GM23248 (cell line): Measurements from ENCODE around the gene ZNF292. TPM values are rescaled to one million over a fixed set of nuclear protein-coding genes. Genes with fewer than 3 reads are reported as not detected.

Experiments used
- DNase-seq: peaks from one replicate; pipeline ENCODE4 v3.0.0-alpha.2; 2015
- H2AFZ ChIP-seq: fragments of 200-600 bp; sonication (generic); 2 replicates; pipeline ENCODE4 v1.6.1; 2016; ENCODE audit warnings: antibody characterized with exemption
- H3F3A ChIP-seq: fragments of 200-600 bp; sonication (generic); 2 replicates; pipeline ENCODE4 v1.6.1; 2016; ENCODE audit warnings: mild to moderate bottlenecking, antibody characterized with exemption, mixed run types; ENCODE audit not compliant: insufficient read depth
- H3K27ac ChIP-seq: fragments of 200-600 bp; sonication (generic); 2 replicates; pipeline ENCODE4 v1.5.1; 2016; ENCODE audit warnings: mild to moderate bottlenecking
- H3K27me3 ChIP-seq: fragments of 200-600 bp; sonication (generic); replicated peaks from 2 replicates; pipeline ENCODE4 v1.6.1; 2016; ENCODE audit warnings: mild to moderate bottlenecking; ENCODE audit not compliant: insufficient read depth
- H3K36me3 ChIP-seq: fragments of 200-600 bp; sonication (generic); 2 replicates; pipeline ENCODE4 v1.6.1; 2016; ENCODE audit warnings: low read depth, mild to moderate bottlenecking
- H3K4me1 ChIP-seq: fragments of 200-600 bp; sonication (generic); 2 replicates; pipeline ENCODE4 v1.6.1; 2016; ENCODE audit warnings: mild to moderate bottlenecking; ENCODE audit not compliant: insufficient read depth
- H3K4me2 ChIP-seq: fragments of 200-600 bp; sonication (generic); one replicate; pipeline ENCODE4 v1.6.1; 2016; ENCODE audit warnings: mild to moderate bottlenecking; ENCODE audit not compliant: unreplicated experiment
- H3K4me3 ChIP-seq: fragments of 200-600 bp; sonication (generic); 2 replicates; pipeline ENCODE4 v1.5.1; 2016; ENCODE audit warnings: mild to moderate bottlenecking
- H3K79me2 ChIP-seq: fragments of 200-600 bp; sonication (generic); 2 replicates; pipeline ENCODE4 v1.6.1; 2016; ENCODE audit warnings: mild to moderate bottlenecking; ENCODE audit not compliant: insufficient read depth
- H3K9ac ChIP-seq: fragments of 200-600 bp; sonication (generic); 2 replicates; pipeline ENCODE4 v1.6.1; 2016; ENCODE audit warnings: mild to moderate bottlenecking
- H3K9me2 ChIP-seq: fragments of 200-600 bp; sonication (generic); 2 replicates; pipeline ENCODE4 v1.6.1; 2016; ENCODE audit warnings: mixed run types, mild to moderate bottlenecking, moderate library complexity; ENCODE audit not compliant: insufficient read depth
- H3K9me3 ChIP-seq: fragments of 200-600 bp; sonication (generic); one replicate; pipeline ENCODE4 v1.6.1; 2017; ENCODE audit warnings: low read depth
- H4K20me1 ChIP-seq: fragments of 200-600 bp; sonication (generic); 2 replicates; pipeline ENCODE4 v1.6.0; 2016; ENCODE audit not compliant: insufficient read depth
- EZH2 ChIP-seq: fragments of 200-600 bp; sonication (generic); IDR thresholded peaks from 2 replicates; pipeline ENCODE4 v1.6.1; 2018; ENCODE audit warnings: antibody characterized with exemption, mild to moderate bottlenecking; ENCODE audit not compliant: insufficient read depth, poor library complexity, severe bottlenecking
- EZH2phosphoT487 ChIP-seq: fragments of 200-600 bp; sonication (generic); IDR thresholded peaks from 2 replicates; pipeline ENCODE4 v1.6.1; 2018; ENCODE audit warnings: antibody characterized with exemption, moderate library complexity, mild to moderate bottlenecking, low read depth; ENCODE audit not compliant: insufficient read depth
- WGBS, 2 experiments: methylation state at CpG; one replicate each; pipeline ENCODE4 v1.1.6; 2015 to 2017; ENCODE audit warnings: low lambda C conversion rate in 2 of 2, low coverage in 1 of 2; ENCODE audit errors: missing lambda C conversion rate in 2 of 2; 5-methylcytosine and 5-hydroxymethylcytosine counted together
- in situ Hi-C: fragments of 300-500 bp; cut with MboI; formaldehyde crosslinking; loops from 2 replicates; pipeline ENCODE4 v1.15.0; 2020
- polyA plus RNA-seq: library from polyadenylated mRNA; unstranded; fragments of >200 nt; fragmentation: Nextera tagmentation; extraction: Ambion mirVana; gene quantifications from 2 replicates; pipeline ENCODE4 v1.2.1, GENCODE V29; 2016
- total RNA-seq: library from RNA; depleted of rRNA; stranded (reverse); fragments of >200 nt; shearing (Covaris generic); gene quantifications from 2 replicates; pipeline ENCODE4 v1.2.3, GENCODE V29; 2014

Gene ZNF292
- total and polyA plus RNA-seq, 2 experiments from 2014 or later = 14.1 to 21.7 TPM

- no peaks in the 10 kb centered on the region for H3F3A ChIP-seq
- H4K20me1 ChIP-seq = no peaks in the 10 kb centered on the region
- in situ Hi-C loops = no loop called here
- no peaks in the 10 kb centered on the region for H3K36me3 ChIP-seq
- no peak for TF ChIP-seq EZH2
- no peak for TF ChIP-seq EZH2phosphoT487
- DNase-seq = no peak
- H3K9me2 ChIP-seq = no peaks in the 10 kb centered on the region
- H3K4me1 ChIP-seq = no peaks in the 10 kb centered on the region
- H3K27ac ChIP-seq = no peak overlapping the region
- no peaks in the 10 kb centered on the region for H3K9me3 ChIP-seq
- 46 to 68% methylated on average over 2 of the region's 2 CpGs for WGBS, 2 experiments
- no peak overlapping the region for H3K4me2 ChIP-seq
- H3K27me3 ChIP-seq = no peaks in the 10 kb centered on the region
- H3K4me3 ChIP-seq = no peak overlapping the region
- no peaks in the 10 kb centered on the region for H3K79me2 ChIP-seq
- H2AFZ ChIP-seq = no peak overlapping the region
- H3K9ac ChIP-seq = no peak overlapping the region
Observed at GRCh38 chr6:87116922-87117321, 38.4 kb upstream of the ZNF292 start.

- Histone ChIP-seq H3K9ac (no peak overlapping the region), H3F3A (no peaks in the 10 kb centered on the region), H3K36me3 (no peaks in the 10 kb centered on the region), H3K4me1 (no peaks in the 10 kb centered on the region), H2AFZ (no peak overlapping the region), H3K9me3 (no peaks in the 10 kb centered on the region), H3K4me2 (no peak overlapping the region), H3K4me3 (no peak overlapping the region), H4K20me1 (no peaks in the 10 kb centered on the region), H3K79me2 (no peaks in the 10 kb centered on the region), H3K27ac (no peak overlapping the region), H3K9me2 (no peaks in the 10 kb centered on the region), H3K27me3 (no peaks in the 10 kb centered on the region)
- in situ Hi-C loops = no loop called here
- WGBS, 2 experiments = 55 to 59% methylated on average over 4 of the region's 4 CpGs
- TF ChIP-seq EZH2 (no peak), EZH2phosphoT487 (no peak)
- no peak for DNase-seq
Observed at GRCh38 chr6:87118054-87118453, 37.3 kb upstream of the ZNF292 start.

GRCh38 chr6:87122477-87122876 is 32.9 kb upstream of the ZNF292 start:
- Histone ChIP-seq H3F3A (no peaks in the 10 kb centered on the region), H3K9ac (no peak overlapping the region), H3K79me2 (no peaks in the 10 kb centered on the region), H3K9me3 (no peaks in the 10 kb centered on the region), H2AFZ (peak overlapping the region; percentile 34; the same call in 1 of the 2 replicates), H3K4me1 (no peaks in the 10 kb centered on the region), H3K27me3 (peaks cover 4% of the 10 kb centered on the region; the same call in 1 of the 2 replicates), H3K36me3 (no peaks in the 10 kb centered on the region), H3K9me2 (no peaks in the 10 kb centered on the region), H4K20me1 (no peaks in the 10 kb centered on the region), H3K27ac (no peak overlapping the region), H3K4me2 (peak overlapping the region; percentile 31), H3K4me3 (peak overlapping the region; percentile 40)
- in situ Hi-C loops = no loop called here
- TF ChIP-seq EZH2phosphoT487 (no peak), EZH2 (no peak)
- no peak for DNase-seq
- WGBS, 2 experiments = 33 to 34% methylated on average over 34 to 51 of the region's 51 CpGs

- no peaks in the 10 kb centered on the region for H3K9me2 ChIP-seq
- H3K27me3 ChIP-seq = peaks cover 4% of the 10 kb centered on the region; the same call in 1 of the 2 replicates
- TF ChIP-seq EZH2 (no peak), EZH2phosphoT487 (no peak)
- no peak overlapping the region for H3K9ac ChIP-seq
- no peak for DNase-seq
- H2AFZ ChIP-seq = no peak overlapping the region
- in situ Hi-C loops = no loop called here
- H3K4me2 ChIP-seq = no peak overlapping the region
- no peaks in the 10 kb centered on the region for H3K79me2 ChIP-seq
- H3K4me1 ChIP-seq = no peaks in the 10 kb centered on the region
- 72 to 82% methylated on average over 5 of the region's 5 CpGs for WGBS, 2 experiments
- no peaks in the 10 kb centered on the region for H3K36me3 ChIP-seq
- no peak overlapping the region for H3K27ac ChIP-seq
- no peak overlapping the region for H3K4me3 ChIP-seq
- no peaks in the 10 kb centered on the region for H4K20me1 ChIP-seq
- H3K9me3 ChIP-seq = no peaks in the 10 kb centered on the region
- no peaks in the 10 kb centered on the region for H3F3A ChIP-seq
Observed at GRCh38 chr6:87124074-87124473, 31.3 kb upstream of the ZNF292 start.

GRCh38 chr6:87126501-87126900 is 28.9 kb upstream of the ZNF292 start:
- WGBS, 2 experiments = 20 to 37% methylated on average over 1 of the region's 1 CpG
- Histone ChIP-seq H3K9me2 (no peaks in the 10 kb centered on the region), H3K27me3 (peaks cover 4% of the 10 kb centered on the region; the same call in 1 of the 2 replicates), H3K4me2 (no peak overlapping the region), H3K4me3 (no peak overlapping the region), H3K79me2 (no peaks in the 10 kb centered on the region), H3K9me3 (no peaks in the 10 kb centered on the region), H2AFZ (no peak overlapping the region), H3K4me1 (no peaks in the 10 kb centered on the region), H3K36me3 (no peaks in the 10 kb centered on the region), H3K9ac (no peak overlapping the region), H3F3A (no peaks in the 10 kb centered on the region), H4K20me1 (no peaks in the 10 kb centered on the region), H3K27ac (no peak overlapping the region)
- in situ Hi-C loops = no loop called here
- no peak for DNase-seq
- TF ChIP-seq EZH2 (no peak), EZH2phosphoT487 (no peak)
